ENCODE data around the gene TMF1.
A peak's percentile ranks its signal among the peaks of the same experiment; 100 is the strongest.

Gene TMF1

DNA sequence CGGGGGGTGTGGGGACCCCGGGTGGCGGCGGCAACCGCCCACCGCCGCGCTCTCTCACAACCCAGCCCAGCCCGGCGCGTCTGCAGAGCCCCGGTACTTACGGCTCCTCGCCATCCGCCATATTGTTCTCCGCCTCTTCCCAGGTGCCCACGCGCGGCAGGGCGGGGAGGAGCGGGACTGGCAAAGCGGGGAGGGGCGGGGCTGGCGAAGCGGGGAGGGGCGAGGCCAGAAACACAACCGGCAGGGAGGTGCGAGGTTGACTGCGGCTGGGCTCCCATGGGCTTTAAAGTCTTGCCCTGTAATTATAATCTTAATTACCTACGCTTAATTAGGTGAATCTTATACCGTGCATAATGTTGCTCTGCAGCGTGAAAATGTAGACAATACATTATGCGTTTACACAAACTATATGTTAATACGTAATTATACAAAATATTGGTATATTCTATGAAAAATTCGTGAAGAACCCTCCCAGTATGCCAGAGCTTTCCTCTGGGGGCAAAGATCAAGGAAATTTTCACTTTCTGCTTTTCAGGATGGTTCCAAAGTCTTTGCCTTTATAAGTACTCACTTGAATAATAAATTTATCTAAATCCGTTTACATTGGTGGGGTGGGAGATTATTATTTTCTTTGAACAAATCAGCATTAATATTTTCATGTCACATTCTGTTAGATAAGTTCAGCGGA lies 28.2 kb upstream of the TMF1 start, which contains the start of gene UBA3:
Gene UBA3 (minus strand): TSS at position 133 of the 688 bp plus-strand sequence. CDS start 12 bp downstream, at position 121.
- peak; percentile 89 for DNase-seq

DNA sequence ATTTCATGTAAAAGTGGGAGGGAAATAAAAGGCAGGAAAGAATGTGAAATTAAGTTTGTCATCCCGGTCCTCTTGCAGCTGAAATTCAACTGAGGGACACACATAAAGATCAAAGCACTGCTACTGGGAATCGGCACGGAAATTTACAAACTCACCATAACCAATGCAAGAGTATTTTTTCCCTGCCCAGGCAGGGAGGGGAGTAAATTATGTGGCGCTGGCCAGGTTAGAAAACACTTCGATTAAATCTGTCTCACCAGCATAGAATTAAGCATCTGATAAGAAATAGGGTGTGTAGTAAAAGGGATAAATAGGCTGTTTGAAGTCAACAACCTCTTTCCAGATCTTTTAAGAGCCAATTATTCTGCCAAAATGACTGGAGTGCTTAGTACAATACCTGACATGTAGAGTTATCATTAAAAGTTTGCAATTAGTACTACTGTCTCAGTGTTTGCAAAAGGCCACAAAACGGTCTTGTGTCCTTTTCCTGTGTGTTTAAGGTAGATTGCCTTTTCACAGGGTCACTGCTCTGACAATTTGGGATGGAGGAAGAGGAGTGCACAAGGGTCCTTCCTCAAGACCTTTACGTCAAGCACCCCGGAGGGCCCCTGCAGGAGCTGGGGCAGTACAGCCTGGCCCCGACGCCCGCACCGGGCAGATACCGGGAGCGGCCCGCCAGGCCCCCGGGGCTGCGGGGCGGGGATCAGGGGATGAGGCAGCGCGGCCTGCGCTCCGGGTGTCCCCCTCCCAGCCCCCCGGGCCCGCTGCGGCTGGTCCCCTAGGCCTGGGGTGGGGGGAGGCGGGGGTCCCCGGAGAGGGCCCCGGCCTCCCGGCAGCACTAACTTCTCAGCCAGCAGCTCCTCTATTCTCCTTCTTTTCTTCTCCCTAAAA lies 27.4 kb upstream of the TMF1 start:
- peak; percentile 18 for DNase-seq

DNA sequence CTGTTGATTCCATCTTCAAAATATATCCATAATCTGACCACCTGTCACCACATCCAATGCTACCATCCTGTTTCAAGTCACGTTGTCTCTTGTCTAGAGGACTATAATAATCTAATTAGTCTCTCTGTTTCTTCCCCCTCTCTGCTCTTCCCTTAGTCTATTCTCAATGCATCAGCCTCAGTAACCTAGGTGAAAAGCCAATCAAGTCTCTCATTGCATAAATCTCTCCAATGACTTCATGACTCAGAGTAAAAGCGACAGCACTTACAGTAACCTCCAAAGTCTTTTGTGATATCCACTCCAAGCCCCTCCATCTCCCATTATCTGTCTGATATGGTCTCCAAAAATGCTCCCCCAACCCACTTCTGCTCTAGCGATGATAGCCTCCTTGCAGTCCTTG lies 20.8 kb upstream of the TMF1 start:
- no peak for DNase-seq

DNA sequence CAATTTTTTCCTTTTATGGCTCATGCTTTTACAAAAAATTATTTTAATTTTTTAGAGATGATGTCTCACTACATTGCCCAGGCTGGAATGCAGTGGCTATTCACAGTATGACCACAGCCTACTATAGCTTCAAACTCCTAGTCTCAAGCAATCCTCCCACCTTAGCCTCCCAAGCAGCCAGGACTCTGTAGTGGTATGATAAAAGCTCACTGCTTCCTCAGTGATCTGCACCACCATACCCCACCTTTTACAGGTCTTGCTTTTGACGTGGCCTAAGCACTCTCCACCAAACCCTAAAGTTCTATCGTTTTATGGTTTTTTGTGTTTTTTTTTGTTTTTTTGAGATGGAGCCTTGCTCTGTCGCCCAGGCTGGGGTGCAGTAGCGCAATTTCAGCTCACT lies 14.0 kb upstream of the TMF1 start:
- no peak for DNase-seq

DNA sequence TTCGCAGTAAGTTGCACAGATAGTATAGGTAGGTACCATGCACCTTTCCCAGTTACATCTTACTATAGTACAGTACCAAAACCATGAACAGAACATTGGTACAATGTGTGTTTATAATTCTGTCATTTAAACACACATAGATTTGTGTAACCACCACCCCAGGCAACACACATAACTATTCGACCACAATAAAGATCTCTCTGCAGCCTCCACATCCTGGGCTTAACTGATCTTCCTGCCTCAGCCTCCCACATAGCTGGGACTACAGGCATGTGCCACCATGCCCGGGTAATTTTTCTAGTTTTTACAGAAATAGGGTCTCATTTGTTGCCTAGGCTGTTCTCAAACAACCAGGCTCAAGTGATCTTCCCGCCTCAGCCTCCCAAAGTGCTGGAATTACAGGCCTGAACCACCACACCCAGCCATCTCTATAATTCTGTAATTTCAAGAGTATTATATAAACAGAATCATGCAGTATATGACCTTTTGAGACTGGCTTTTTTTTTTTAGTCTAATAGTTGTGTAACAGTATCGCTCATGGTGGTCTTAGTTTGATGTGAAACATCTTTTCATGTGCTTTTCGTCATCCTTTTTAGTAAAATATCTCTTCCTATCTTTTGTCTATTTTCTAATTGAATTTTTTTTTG lies 13.3 kb upstream of the TMF1 start:
- no peak for DNase-seq

DNA sequence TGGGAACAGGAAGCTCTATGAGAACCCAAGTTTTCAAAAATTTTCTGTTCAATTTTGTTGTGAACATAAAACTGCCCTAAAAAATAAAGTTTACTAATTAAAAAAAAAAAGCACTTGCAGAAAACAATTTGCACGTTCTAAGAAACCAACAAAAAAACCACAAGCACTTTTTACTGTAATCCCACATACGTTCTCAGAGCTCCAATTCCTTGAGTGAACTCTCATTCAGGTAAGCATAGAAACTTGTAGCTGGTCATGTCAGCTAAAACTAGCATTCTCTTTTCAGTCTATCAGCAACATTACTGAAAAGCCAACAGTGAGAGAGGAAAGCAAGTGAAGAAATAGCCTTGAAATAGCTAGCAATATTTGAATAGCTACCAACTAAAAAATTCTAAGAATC lies 11.5 kb upstream of the TMF1 start:
- no peak for DNase-seq

DNA sequence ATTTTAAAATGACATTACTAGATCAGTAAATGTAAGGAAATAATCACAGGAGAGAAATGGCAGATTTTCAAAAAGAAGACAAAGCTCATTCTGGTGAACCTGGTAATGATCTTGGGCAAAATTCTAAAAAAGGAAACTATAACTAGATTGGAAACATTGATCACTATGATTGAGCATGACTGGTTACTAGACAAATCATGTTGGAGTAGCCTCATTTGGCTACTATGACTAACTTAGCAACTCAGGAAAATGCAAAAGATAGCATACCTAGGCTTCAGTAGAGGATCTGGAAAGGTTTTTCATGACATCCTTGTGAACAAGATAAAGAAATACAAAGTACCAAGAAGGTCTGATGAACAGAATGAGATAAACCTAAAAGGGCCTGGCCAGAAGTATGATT lies 7.6 kb upstream of the TMF1 start:
- no peak for DNase-seq

DNA sequence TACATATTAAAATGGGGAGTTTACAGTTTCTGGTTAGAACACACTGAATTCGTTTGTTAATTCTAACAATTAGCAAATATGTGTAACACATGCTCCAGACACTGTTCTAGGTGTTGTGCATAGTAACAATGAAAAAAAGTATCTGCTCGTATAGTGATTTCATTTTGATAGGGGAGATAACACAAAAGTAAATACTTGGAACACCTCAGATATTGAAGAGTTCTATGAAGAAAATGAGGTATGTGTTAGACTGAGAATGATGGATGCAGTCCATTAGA lies 6.8 kb upstream of the TMF1 start:
- no peak for DNase-seq

DNA sequence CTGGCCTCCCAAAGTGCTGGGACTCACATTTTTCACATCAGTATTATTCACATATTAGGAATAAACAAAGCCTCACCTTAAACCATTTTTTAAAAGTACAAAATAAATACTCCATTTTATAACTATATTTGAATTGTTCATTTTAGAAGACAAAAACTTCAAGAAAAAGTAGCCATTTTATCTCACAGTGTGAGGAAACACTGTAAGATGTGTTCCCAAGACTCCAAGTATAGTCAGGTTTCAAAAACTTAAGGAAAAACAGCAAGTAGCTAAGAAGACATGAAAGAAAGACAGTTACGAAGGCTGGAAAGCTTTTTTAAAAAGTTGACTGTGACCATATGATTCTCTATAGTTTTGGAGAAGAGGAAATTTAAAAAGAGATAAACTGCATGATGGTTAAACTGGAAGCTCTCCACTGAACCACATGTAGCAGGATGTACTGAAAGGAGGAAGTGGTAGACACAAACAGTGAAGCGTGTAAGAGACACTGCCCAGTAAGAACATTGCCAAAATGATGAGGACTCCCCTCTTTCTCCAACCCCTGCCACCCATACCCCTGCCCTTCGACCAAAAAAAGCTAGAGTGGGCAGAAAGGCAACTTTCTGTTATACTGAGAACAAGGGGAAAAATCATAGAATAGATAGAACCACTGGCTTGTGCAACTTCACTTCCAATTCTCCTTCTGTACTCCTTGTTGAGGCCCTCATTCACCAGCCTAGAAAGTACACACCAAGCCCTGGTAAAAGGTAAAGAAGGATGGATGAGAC lies 6.2 kb upstream of the TMF1 start:
- no peak for DNase-seq

DNA sequence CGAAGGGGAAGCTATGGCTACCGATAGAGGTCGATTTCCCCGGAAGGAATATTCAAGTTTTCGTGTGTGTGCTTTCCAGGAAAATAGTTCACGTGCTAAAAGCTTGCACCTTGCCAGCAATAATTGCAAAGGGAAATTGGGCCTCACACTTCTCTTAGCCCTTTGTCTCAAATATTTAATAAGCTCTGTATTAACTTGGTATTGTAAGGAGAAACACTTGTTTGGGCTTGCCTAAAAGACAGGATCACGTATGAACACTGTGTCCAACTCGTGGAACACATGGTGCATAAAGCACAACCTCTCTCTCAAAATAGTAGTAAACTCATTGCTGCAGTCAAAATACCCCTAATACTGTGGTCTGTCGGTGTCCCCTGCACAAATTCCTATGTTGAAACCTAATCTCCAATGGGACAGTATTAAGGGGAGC lies 352 bp upstream of the TMF1 start:
- no peak for DNase-seq

DNA sequence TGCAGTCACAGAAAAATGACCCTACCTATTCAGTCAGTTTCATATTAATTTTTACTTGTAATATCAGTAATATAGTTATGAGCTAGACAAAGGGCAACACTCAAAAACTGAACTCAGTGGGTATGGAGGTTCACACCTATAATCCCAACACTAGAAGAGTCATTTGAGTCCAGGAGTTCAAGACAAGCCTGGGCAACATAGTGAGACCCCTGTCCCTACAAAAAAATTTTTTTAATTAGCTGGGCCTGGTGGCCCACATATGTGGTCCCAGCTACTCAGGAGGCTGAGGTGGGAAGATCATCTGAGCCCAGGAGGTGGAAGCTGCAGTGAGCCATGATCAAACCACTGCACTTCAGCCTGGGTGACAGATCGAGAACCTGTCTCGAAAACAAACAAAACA lies 3.1 kb downstream of the TMF1 start:
- no peak for DNase-seq

DNA sequence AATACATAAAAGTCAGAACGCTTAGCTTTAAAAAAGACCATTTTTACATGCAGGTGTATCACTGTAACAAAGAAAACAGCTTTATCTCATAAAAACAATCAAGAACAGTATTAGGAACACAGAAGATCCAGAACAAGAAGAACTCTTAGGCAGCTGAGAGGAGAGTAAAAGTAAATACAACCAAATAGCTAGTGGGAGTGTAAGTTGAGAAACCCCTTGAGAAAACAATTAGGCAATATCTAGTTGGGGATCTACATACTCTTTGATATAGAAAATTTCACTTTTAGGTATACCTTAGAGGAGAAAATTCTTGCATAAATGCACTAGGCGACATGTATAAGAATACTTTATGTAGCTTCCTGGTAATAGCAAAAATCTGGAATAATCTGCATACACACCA lies 7.5 kb downstream of the TMF1 start:
- DNase-seq = no peak

DNA sequence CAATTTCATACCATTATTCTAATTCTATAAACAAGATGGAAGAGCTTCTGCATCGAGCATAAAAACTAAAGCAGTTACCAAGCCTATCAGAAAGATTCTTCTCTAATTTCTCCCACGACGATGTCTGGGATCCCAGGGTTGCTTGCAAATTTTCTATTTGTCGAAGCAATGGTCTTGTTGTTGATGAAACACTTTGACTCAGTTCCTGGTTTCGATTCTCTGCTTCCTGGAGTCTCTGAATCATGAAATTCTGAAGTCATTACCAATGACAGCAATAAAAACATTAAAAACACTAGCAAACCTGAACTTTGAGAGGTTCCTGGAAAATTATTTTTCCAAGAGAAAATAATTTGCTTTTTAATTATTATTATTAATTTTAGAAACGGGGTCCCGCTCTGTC lies 18.7 kb downstream of the TMF1 start:
- peak; percentile 86 for DNase-seq

DNA sequence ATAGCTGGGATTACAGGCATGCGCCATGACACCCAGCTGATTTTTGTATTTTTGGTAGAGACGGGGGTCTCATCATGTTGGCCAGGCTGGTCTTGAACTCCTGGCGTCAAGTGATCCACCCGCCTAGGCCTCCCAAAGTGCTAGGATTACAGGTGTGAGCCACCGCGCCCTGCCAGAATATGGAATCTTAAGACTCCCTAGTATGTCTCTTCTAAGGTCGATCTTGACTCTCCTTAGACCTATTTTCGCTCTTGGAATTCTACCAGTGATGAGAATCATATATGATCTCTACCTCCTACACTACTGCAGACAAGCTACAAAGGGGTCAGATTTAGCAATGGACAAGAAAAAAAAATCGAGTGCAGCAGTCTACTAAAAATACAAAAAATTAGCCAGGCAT lies 19.4 kb downstream of the TMF1 start:
- no peak for DNase-seq

DNA sequence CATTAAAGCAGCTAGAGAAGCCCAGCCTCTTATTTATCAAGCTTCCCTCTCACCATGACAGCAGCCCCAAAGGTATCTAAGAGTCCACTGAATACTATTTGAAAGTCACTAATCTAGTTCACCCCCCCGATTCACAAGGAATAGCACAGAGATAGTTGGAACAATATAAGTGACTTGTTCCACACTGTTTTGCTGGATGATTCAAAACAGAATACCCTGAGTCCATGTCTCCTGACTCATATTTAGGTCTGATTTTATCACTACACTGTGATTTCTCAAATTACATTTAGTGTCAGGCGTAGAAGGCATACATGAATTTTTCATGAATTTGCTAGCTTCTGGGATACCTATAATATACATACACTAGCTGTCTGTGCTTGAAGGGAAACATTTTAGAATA lies 20.0 kb downstream of the TMF1 start:
- peak; percentile 63 for DNase-seq

DNA sequence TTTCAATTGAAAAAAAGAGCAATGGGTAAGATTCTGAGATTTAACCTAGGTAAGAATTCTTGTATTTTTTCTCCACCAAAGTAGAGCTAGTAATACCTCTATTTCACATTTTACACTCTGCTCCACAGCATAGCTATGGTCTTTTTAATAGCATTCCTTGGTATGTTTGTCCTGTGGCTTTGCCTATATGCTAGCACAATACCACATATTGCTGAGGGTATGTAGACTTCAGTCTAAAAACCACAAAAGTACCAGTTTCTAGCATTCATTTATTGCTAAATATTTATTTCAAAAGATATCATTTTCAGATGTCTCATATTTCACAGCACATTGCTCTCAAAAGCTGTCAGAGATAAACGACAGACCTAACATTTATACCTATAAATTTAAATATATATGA lies 20.5 kb downstream of the TMF1 start:
- DNase-seq = no peak

DNA sequence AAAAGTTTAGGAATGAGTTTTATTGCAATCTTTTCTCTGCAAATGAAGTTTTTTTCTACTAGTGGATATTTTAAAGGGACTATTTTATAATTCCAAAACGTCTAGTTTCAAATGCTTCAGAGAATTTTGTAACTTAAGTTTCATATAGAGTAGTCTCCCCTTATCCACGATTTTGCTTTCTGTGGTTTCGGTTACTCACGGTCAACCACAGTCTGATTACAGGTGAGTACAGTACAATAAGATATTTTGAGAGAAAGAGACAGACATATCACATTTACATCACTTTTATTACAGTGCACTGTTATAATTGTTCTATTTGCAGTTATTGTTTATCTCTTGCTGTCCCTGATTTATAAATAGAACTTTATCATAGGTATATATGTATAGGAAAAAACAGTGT lies 31.3 kb downstream of the TMF1 start:
- DNase-seq = no peak

DNA sequence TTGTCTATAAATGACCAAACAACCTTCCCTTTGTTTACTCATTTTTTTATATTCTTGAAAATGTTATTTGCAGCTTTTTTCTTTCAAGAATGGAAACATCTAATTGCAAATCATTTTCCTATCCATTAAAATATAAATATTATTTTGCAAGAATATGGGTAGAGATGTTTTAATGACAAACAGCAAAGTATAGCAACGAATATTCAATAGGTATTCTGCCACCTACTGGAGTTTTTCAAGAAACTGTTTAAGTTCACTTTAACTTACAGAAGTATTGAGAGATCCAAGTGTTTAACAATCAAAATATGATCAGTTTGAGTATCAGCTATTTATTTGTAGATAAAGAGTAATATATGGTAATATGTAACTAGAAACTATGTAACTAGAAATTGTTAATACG lies 31.7 kb downstream of the TMF1 start:
- DNase-seq = no peak

DNA sequence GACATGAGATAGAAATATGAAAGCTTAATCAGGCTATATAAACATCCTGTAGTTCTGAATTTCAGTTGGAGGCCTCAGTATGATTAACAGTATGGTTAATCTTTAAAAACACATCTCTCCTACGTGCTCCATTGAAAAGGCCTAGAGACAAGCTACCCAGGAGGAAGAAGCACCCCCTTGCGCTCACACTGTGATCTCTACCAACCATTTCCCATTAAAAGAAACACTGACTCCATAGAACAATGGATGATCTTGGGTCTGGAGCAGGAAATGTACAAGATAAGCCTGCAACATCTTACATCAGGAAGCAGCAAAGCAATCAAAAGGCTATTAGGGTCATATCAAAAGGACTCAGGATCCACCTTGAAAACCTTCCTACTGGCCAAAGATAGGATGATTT lies 35.2 kb downstream of the TMF1 start:
- no peak for DNase-seq

DNA sequence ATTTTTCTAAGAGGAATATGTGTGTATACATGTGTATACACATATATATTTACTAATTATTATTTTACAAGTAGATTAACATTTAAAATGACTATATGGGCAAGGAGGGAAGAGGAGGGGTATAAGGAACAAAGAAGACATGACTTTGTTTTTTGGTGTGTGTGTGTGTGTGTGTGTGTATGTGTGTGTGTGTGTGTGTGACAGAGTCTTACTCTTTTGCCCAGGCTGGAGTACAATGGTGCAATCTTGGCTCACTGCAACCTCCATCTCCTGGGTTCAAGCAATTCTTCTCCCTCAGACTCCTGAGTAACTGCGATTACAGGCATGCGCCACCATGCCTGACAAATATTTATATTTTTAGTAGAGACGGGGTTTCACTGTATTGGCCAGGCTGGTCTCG lies 36.0 kb downstream of the TMF1 start:
- no peak for DNase-seq

DNA sequence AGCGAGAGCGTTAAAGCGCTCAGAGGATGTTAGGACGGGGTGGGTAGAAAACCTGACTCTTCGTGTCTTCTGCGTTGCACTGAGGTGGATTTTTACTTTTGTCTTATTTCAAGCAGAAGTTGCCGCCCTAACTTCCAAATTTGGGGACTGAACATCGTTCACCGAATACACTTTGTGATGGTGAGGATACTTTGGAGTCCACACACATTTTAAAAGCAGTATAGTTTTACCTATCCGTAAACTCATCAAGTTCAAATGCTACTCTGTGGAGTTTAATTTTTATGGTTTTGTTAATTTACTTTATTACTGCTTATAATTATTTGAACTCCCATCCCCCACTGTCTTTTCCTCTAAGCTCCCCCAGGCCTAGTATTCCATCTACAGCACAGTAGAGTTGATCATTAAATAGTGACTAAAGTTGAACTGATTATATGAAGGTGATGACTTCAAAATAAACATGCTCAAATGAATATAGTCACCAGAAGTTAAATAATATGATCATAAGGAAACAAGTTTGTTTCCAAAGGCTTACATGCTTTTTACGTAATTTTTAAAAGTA lies 38.0 kb downstream of the TMF1 start:
- DNase-seq = no peak

DNA sequence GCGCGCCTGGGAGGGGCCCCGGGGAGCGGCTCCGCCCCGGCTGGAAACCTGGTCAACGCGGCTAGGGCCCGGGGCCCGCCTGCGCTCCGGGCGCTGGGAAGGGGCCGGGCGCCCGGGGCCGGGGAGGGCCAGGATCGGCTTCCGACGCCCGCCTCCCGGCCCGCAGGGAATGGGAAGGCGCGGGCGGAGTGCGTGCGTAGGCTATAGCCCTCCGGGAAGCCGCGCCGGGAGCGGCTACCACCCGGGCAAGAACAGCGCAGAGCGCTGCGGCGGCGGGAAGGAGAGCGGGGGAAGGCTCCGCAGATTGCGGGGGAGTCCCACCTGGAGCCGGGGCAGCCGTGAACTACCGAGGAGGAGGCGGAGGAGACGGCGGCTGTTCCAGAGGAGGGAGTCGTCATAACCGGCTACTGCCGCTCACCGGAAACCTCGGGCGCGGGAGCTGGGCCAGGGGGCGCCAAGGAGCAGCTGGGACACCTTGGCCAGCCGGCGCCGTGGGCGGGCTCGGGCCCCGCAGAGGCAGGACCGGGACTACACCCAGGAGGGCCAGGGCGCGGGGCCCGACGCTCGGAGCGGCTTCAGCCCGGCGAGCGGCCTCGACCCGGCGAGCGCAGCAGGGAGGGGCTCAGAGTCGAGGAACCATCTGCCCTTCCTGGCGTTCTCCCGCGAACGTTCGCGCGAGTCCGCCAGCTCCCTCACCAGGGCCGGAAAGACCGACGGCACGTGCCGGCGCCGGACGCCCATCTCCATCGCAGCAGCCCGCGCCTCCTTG lies 38.7 kb downstream of the TMF1 start, which contains the start of gene EOGT:
Gene EOGT (minus strand): TSS at position 432 of the 769 bp plus-strand sequence. CDS start 3,838 bp downstream, outside the sequence.
- DNase-seq = peak; percentile 86
